Ovary (tissue), 9 donors: Measurements from ENCODE around the gene HOPX. TPM values are rescaled to one million over a fixed set of nuclear protein-coding genes. Genes with fewer than 3 reads are reported as not detected.

Source experiments
- DNase-seq, 5 donors: peaks; one replicate each; pipeline ENCODE4 v3.0.0-alpha.2; 2019 to 2020
- H3K27ac ChIP-seq, 2 donors: fragments of 200-600 bp; one replicate each; pipeline versions ENCODE4 v1.5.1 to v1.8.0; 2019 to 2022
- H3K27me3 ChIP-seq: fragments of 200-600 bp; one replicate; pipeline ENCODE4 v1.8.0; 2022
- H3K36me3 ChIP-seq: fragments of 200-600 bp; sonication (generic); one replicate; pipeline ENCODE4 v1.5.1; 2019
- H3K4me1 ChIP-seq: one replicate; pipeline ENCODE4 v1.8.1; 2013; ENCODE audit warnings: mild to moderate bottlenecking, moderate library complexity; ENCODE audit not compliant: insufficient read depth
- H3K4me3 ChIP-seq: fragments of 200-600 bp; sonication (generic); one replicate; pipeline ENCODE4 v1.5.1; 2017
- H3K9me3 ChIP-seq, 2 donors: fragments of 200-600 bp in 1 of 2; sonication (generic) in 1 of 2; one replicate each; pipeline versions ENCODE4 v1.5.1 to v1.8.1; 2013 to 2019; ENCODE audit warnings: mild to moderate bottlenecking in 1 of 2, moderate library complexity in 1 of 2
- EP300 ChIP-seq: sonication (generic); formaldehyde crosslinking; IDR thresholded peaks from one replicate; pipeline ENCODE4 v1.6.1; 2017; ENCODE audit warnings: antibody characterized with exemption
- POLR2A ChIP-seq: fragments of 450-650 bp; IDR thresholded peaks from one replicate; pipeline ENCODE4 v1.6.1; 2017; ENCODE audit warnings: antibody characterized with exemption, mild to moderate bottlenecking, moderate library complexity
- whole genome bisulfite sequencing, 3 donors: extraction: QIAGEN DNeasy Blood & Tissue Kit in 1 of 3; methylation state at CpG; one replicate each; pipeline versions ENCODE4 v1.1.5 to v1.1.7; 2013 to 2017; 5-methylcytosine and 5-hydroxymethylcytosine counted together
- intact Hi-C, 4 donors: fragments of 100-400 bp; cut with DNase I; formaldehyde crosslinking; loops; one replicate each; pipeline versions ENCODE4 v1.11.0 to v1.15.1; 2022 to 2023
- polyA plus RNA-seq, 2 donors: library from polyadenylated mRNA; stranded (reverse); fragments of 200-250 nt in 1 of 2; fragments of 350-450 nt in 1 of 2; fragmentation: Illumina TruSeq in 1 of 2; extraction: RNeasy Lipid Tissue Mini Kit (QIAGEN cat#74804) in 1 of 2; gene quantifications; one replicate each; pipeline ENCODE4 v1.2.3, GENCODE V29; 2013 to 2014
- total RNA-seq, 7 donors: library from RNA; depleted of rRNA in 2 of 7; stranded (reverse); fragments of >200 nt in 2 of 7; fragmentation: NEBNext Ultra II Directional in 3 of 7; extraction: Animal tissue kit (Norgen Biotek cat#: 25700) in 3 of 7; gene quantifications; one replicate each; pipeline versions ENCODE4 v1.1.0 to v1.2.4, GENCODE V29; 2016 to 2023
- TF ChIP-seq, protein P1 (sequence below), 3 donors: fragments of 450-650 bp in 2 of 3; fragments of 200-600 bp in 1 of 3; IDR thresholded peaks; one replicate each; pipeline versions ENCODE4 v1.5.1 to v1.8.0; 2016 to 2022; ENCODE audit warnings: antibody characterized with exemption in 3 of 3, mild to moderate bottlenecking in 1 of 3
- donor health status: DM: no; HTN: no; CAD: no; lungs with moderate emphysema.
- donor health status: DM: no; HTN: no; CAD: no.
- donor health status: Bipolar disorder and iron deficiency.
- donor health status: DM: yes; HTN: yes; CAD: no.
- donor health status: DM: no; HTN: no; CAD: no.
- donor health status: DM: yes; HTN: yes; CAD: no.

The HOPX gene
- total and polyA plus RNA-seq, 9 donors, result 2.1 to 22.2 (median 8.8) TPM

DNA sequence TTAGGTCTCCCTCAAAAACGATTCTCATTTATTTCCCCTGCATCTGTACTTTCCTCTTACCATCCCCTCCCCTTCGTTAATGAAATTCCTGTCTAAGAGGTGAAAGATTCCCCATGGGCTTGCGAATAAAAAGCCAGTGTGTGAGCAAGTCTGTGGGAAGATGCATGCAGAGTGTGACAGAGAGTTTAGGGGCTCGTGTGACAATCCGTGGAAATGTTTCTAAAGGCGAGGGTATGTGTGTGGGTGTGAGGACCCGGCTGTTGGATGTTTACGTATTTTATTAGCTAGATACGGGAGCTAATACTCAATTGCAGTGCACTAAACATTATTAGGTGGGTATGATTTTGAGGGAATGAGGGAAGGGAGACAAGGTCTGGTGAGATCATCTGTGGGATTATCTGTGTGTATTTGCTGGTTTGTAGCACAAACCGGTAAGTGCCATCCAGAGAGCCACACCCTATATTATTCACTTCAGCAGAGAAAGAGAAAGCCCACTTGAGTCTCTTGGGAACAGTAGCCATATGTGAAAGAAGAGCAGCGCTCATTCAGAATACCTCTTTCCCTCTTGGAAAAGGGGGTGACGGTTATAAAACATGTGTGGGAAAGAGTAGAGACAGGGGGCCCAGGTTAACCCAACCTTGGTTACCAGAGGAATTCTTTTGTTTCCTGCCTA is 893 bp upstream of the HOPX start:
- no peaks in the 10 kb centered on the region for H3K27me3 ChIP-seq
- DNase-seq, result no peak
- no peak overlapping the region for H3K4me3 ChIP-seq
- TF ChIP-seq EP300 (no peak), POLR2A (no peak)
- TF ChIP-seq, protein P1, sequence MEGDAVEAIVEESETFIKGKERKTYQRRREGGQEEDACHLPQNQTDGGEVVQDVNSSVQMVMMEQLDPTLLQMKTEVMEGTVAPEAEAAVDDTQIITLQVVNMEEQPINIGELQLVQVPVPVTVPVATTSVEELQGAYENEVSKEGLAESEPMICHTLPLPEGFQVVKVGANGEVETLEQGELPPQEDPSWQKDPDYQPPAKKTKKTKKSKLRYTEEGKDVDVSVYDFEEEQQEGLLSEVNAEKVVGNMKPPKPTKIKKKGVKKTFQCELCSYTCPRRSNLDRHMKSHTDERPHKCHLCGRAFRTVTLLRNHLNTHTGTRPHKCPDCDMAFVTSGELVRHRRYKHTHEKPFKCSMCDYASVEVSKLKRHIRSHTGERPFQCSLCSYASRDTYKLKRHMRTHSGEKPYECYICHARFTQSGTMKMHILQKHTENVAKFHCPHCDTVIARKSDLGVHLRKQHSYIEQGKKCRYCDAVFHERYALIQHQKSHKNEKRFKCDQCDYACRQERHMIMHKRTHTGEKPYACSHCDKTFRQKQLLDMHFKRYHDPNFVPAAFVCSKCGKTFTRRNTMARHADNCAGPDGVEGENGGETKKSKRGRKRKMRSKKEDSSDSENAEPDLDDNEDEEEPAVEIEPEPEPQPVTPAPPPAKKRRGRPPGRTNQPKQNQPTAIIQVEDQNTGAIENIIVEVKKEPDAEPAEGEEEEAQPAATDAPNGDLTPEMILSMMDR (IDR thresholded peaks at IDR 0.05), result no peak
- H3K36me3 ChIP-seq, result no peaks in the 10 kb centered on the region
- H3K9me3 ChIP-seq, result no peaks in the 10 kb centered on the region
- no peak overlapping the region for H3K27ac ChIP-seq
- 24 to 32% (median 25%) methylated on average over 12 of the region's 12 CpGs for whole genome bisulfite sequencing, 3 donors
- intact Hi-C loops, result no loop called here
- H3K4me1 ChIP-seq, result peaks cover 3% of the 10 kb centered on the region

DNA sequence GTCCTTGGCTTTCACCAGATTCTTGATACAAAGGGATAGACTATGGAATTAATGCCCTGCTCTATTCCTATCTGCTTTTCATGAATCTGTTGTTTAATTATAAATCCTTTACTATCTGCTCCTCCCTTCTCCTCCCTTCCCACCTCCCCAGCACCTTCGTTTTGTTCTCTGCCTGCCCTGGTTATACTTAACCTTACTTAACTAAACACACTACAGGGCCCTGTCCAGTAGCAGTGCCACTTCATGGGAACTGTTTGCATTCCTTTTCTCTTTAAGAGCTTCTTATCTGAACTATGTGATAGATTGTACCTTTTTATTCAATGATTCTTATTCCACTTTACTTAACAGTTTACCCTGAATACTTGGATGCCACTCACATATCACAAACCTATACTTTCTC is 830 bp downstream of the HOPX start:
- no peaks in the 10 kb centered on the region for H3K36me3 ChIP-seq
- no peak overlapping the region for H3K27ac ChIP-seq
- no peak for DNase-seq
- no peaks in the 10 kb centered on the region for H3K9me3 ChIP-seq
- no peak for TF ChIP-seq EP300
- intact Hi-C loops, result no loop called here
- no peak overlapping the region for H3K4me3 ChIP-seq
- no peaks in the 10 kb centered on the region for H3K27me3 ChIP-seq
- peaks cover 3% of the 10 kb centered on the region for H3K4me1 ChIP-seq
- WGBS, 3 donors, result 34 to 67% (median 47%) methylated on average over 1 of the region's 1 CpG

DNA sequence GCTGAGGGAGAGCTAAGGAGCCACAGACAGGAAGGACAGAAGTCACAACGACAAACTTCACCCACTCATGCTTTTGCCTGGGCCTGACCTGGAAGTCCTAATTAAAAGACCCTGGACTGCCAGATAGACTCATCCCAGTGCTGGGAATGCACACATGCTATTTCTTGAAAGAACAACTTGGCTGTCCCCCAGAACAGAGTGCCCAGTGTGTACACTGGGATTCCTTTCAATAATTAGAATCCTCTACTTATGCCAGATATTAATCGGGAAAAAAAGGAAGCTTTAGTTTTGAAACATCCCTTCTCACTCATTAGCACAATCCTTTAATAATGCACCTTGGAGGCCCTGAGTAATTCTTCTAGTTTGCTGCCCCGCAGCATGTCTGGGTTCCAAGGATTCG is 3.4 kb downstream of the HOPX start:
- TF ChIP-seq, protein P1 (IDR thresholded peaks at IDR 0.05), result no peak
- TF ChIP-seq EP300 (no peak), POLR2A (no peak)
- WGBS, 3 donors, result 48 to 51% (median 50%) methylated on average over 4 of the region's 4 CpGs
- H3K36me3 ChIP-seq, result no peaks in the 10 kb centered on the region
- no peaks in the 10 kb centered on the region for H3K27me3 ChIP-seq
- intact Hi-C loops, result no loop called here
- peaks cover 3% of the 10 kb centered on the region for H3K4me1 ChIP-seq
- DNase-seq, result no peak
- no peak overlapping the region for H3K27ac ChIP-seq
- H3K9me3 ChIP-seq, result no peaks in the 10 kb centered on the region
- H3K4me3 ChIP-seq, result no peak overlapping the region

DNA sequence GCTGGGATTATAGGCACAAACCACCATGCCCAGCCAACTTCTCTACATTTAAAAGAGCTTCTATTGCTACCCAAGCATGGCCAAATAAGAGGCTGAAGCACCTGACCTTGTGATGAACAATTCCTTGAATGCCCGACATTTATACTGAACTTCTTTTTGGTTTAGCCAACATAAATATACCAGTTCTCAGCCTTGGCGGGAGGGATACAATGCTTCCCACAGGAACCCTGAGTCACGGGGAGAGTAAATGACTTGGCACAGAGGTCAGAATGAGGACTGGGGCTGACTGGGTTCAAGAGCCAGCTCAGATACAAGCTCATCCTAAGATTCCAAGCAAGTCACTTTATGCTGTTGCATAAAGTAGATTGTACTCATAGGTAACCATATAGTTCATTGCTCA is 6.1 kb downstream of the HOPX start:
- no peaks in the 10 kb centered on the region for H3K4me1 ChIP-seq
- no peaks in the 10 kb centered on the region for H3K9me3 ChIP-seq
- no peak overlapping the region for H3K4me3 ChIP-seq
- intact Hi-C loops, result no loop called here
- no peaks in the 10 kb centered on the region for H3K27me3 ChIP-seq
- TF ChIP-seq EP300 (no peak), POLR2A (no peak)
- TF ChIP-seq, protein P1 (IDR thresholded peaks at IDR 0.05), result no peak
- H3K27ac ChIP-seq, result no peak overlapping the region
- 49 to 72% (median 65%) methylated on average over 3 of the region's 3 CpGs for WGBS, 3 donors
- H3K36me3 ChIP-seq, result no peaks in the 10 kb centered on the region
- no peak for DNase-seq

DNA sequence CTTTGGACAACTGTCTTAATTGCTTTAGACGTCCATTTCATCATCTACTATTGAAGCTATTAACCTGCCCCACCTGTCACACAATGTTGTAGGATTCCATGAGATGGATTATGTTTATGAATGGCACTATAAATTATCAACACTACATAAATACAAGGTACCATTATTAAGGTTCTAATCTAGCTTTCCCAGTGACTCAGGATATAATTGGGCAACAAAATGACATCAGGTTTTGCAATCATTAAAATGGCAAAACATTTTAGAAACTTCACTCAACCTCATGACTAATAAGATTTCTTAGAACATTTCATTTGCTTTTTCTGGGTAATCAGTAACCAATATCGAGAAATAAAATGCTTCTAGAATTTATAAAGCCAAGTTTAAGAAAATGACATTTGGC is 9.2 kb downstream of the HOPX start:
- 64 to 69% (median 66%) methylated on average over 2 of the region's 2 CpGs for WGBS, 3 donors
- no peaks in the 10 kb centered on the region for H3K27me3 ChIP-seq
- no peaks in the 10 kb centered on the region for H3K9me3 ChIP-seq
- intact Hi-C loops, result no loop called here
- TF ChIP-seq, protein P1 (IDR thresholded peaks at IDR 0.05), result no peak
- TF ChIP-seq EP300, result no peak
- no peak for TF ChIP-seq POLR2A
- no peaks in the 10 kb centered on the region for H3K36me3 ChIP-seq
- H3K27ac ChIP-seq, result no peak overlapping the region
- no peak overlapping the region for H3K4me3 ChIP-seq
- no peaks in the 10 kb centered on the region for H3K4me1 ChIP-seq
- no peak for DNase-seq
